Inflammatory macrophage treated with lipopolysaccharide for 1 hour (primary cell): ENCODE results near the gene APC.

Experiments used
- DNase-seq, 2 donors: peaks; one replicate each; pipeline ENCODE4 v3.0.0-alpha.2; 2020 to 2022

APC gene

DNA sequence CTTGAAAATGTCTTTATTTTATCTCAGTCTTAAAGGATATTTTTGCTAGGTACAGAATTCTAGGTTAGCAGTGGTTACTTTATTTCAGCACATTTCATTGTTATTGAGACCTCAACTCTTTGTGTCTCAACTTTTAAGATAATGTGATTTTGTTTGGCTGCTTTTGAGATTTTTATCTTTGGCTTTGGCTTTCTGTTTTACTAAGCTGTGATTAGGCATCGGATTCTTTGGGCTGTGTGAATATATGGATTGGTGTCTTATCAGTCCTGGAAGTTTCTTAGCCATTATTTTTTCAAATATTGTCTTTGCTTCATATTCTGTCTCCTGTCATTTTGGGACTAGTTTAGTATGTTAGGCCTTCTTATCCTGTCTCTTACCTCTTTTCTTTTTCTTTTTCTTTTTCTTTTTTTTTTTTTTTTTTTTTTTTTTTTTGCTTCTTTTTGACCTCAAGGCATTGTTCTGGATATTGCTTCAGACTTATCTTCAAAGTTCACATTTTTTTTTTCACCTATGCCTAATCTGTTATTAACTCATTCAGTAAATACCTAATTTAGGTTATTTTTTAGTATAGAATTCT is 20.1 kb upstream of the APC start:
- no peak for DNase-seq

DNA sequence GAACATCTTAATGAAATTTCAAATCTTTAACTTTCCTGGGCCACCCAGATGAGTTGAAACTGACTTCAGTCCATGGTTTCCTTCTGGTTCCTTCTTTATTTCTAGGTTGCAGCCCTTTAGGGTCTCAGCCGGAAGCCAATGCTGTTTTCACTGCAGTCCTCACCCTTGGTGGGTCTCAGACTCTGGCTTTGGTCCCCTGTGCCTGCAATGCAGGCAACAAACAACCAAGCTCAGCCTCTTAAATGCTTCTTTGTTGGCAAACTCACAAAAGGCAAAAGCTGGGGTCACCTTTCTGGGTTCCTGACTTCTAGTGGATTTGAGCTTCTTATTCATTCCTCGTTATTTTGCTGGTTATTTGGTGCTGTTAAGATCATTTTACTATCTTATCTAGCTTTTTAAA is 19.3 kb upstream of the APC start:
- no peak for DNase-seq

DNA sequence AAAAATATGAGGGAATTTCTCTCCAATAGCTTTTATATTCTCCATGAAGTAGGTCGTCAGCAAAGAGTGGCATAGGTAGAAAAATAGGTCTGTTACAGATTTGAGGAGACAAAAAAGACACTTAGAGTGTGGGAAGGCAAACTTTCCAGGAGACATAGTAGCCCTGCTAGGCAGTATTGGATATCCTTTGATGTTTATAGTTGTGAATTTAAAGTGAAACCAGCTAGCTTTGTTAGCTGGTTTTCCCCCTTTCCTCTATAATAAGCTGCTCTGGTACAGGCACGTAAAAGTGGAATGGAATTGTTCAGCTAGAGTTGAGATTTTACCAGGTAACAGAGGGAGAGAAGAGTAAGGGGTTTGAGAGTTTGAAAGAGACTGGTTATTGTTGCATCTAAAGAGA is 17.1 kb upstream of the APC start:
- no peak for DNase-seq

DNA sequence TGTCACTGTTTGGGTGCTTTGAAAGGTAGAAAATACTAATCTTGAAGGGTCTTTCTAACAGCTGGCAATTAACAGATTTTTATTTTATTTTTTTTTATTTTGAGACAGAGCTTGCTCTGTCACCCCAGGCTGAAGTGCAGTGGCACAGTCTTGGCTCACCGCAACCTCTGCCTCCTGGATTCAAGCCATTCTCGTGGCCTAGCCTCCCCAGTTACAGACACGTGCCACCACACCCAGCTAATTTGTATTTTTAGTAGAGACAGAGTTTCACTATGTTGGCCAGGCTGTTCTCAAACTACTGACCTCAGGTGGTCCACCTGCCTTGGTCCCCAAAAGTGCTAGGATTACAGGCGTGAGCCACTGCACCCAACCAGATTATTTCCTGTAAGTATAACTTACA is 12.8 kb upstream of the APC start:
- no peak for DNase-seq

DNA sequence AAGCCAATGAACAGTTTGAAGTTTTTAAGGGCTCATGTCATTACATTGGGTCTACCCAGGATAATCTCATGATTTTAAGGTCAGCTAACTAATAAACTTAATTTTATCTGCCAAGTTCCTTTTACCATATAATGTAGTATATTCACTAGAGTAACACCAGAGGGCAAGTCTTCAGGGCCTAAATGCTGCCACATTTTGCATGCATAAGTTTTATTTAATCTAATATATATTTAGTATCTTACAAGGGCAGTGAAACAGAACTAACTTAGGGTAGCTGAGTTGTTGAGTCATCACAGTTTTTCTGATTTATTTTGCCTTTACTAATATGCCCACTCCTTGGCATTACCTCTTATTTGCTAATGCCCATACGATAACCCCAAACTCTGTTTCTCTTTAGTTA is 8.1 kb upstream of the APC start:
- no peak for DNase-seq

DNA sequence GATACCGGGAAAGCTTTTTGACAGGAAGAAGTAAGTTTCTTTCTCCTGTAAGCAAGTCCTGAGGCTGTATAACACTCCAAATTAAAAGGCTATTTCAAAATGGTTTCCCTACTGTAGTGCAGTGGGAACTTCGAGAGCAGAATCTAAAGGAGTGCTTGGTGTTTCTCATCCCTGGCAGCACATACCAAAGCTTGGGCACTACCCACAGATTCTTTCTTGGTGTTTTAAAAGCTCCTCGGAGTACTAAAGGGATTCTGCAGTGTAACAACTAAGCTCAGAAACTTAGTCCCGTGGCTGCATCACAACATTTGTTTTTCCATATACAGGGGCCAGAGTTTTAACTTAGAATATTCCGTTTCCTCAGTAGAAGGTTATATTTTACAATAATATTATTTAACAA is 5.6 kb upstream of the APC start:
- no peak for DNase-seq

DNA sequence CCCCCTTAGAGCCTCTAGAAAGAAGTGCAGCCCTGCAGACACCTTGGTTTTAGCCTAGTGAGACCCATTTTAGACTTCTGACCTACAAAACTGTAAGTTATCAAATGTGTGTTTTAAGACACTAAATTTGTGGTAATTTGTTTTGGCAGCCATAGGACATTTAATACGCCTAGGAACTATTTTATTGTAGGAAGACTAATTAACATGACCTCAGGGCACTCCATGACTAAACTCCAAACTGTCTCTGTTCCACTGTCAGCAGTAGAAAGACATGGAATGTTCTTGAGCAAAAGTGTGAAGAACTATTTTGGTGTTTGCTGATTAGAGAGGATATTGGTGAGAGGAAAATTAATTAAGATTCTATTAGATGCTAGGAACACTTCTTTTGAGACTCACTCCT is 4.1 kb upstream of the APC start:
- DNase-seq, result no peak

DNA sequence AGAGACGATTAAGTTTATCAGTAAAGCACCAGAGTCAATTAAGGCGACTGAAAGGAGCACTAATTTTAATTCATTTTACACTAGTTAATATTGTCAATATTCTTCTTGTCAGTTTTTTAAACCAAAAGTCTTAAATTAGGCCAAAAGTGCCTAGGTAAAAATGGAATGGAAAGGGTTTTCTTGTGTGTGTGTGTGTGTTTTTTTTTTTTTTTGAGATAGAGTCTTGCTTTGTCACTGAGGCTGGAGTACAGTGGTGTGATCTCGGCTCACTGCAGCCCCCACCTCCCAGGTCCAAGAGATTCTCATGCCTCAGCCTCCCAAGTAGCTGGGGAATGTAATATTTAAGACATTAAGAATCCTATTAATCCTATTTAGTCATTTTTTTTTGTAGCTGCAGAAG is 3.1 kb upstream of the APC start:
- no peak for DNase-seq

DNA sequence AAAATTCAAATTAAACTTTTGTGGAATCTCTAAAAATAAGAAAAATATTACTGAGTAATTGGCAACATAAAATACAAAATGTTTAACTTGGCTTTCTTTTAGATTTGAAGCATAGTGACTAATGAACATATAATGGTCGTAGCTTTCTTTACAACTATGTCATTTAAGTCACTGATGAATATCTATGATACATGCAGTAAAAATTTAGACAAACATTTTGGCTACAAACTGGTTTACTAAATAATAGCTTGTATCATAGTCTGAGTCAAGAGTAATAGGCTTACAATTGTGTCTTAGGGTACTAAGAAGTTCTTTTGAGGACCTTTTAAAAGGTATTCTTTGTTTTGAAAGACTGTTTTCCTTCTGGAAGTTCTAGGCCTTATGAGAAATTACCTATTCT is 2.0 kb upstream of the APC start:
- no peak for DNase-seq

DNA sequence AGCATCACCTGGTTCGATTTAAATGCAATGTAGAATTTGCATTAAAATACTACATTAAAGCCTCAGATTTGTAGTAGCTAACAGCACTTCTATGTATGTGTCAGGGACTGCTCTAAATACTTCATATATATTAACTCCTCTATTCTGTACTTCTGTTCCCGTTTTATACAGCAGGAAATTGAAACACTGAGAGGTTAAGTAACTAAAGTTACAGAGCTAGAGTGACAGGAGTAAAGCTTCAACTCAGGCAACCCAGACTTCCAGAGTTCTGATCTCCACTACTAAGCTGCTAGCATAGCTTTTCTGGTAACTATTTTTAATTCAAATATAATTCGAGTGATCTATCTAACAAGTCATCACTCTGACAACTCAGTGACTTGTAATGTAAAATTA is 619 bp upstream of the APC start:
- DNase-seq, result peak; percentile 37 to 49

DNA sequence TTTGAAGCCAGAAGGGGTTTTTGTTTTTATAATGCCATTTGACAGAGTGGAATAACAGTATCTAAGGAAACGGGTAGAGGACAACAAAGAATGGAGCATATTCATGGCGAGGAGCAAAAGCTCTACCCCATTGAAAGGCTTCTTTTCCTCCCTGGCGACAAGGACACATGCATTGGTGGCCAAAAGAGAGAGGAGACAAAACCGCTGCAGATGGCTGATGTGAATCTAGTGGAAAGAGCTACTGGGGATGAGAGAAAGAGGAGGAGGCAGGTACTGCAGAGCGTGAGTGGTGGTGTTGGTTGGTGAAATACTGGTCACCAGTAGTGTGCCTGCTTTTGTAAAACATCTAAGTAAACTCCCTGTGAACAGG is 491 bp downstream of the APC start:
- DNase-seq, result no peak

DNA sequence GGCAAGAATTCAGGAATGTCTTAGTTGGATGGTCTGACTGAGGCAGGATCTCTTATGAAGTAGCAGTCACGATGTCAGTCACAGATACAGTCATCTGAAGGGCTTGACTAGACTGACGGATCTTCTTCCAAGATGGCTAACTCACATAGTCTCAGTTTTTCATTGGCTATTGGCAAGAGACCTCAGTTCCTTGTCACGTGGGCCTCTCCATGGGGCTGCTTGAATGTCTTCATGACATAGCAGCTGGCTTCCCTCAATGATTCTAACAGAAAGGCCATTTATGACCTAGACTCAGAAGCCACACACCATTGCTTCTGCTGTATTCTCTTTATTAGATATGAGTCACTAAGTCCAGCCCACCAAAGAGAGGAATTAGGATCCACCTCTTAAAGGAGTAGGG is 4.7 kb downstream of the APC start:
- no peak for DNase-seq

DNA sequence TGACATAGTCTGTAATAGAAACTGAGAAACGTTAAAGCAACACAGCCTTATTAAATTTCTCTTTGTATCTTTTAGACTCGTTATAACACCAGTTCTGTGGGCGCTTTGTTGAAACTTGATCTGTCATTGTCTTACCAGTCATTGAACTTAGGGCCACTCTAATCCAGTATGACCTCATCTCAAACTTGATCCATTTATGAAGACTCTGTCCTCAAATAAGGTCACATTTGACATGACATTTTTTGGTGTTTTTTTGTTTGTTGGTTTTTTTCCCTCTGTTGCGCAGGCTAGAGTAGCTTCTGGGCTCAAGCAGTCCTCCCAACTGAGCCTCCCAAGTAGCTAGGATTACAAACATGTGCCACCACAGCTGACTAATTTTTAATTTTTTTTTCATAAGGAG is 5.9 kb downstream of the APC start:
- no peak for DNase-seq

DNA sequence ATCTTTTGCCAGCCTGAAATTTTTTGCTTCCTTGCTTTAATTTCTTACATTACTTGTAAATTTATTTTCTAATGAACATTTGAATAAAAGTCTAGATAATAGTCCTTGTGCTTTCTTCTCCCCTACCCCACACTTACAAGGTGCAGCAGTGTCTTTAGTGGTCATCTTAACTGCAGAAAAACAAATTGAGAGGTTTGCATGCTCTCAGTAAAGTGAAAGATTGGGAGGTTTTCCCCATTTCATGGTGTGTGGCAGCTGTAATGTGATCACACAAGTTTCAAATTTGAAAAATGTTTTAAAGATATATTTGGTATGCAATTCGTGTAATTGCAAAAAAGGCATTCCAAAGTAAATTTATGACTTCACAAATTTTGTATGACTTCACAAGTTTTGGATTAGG is 14.7 kb downstream of the APC start:
- no peak for DNase-seq

DNA sequence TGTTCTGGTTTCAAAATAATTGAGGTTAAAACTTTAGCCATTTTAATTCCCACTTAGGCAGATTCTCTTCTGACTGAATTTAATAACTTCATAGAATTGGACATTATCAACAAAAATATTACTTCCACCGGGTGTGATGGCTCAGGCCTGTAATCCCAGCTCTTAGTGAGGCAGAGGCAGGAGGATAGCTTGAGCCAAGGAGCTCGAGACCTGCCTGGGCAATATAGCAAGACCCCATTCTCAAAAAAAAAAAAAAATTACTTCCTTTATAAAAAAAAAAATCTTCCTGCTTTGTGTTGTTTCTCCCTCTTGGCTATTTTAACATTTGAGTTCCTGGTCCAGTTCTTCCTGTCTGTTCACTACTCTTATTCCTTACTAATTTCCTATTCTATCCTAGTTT is 18.0 kb downstream of the APC start:
- DNase-seq, result no peak

DNA sequence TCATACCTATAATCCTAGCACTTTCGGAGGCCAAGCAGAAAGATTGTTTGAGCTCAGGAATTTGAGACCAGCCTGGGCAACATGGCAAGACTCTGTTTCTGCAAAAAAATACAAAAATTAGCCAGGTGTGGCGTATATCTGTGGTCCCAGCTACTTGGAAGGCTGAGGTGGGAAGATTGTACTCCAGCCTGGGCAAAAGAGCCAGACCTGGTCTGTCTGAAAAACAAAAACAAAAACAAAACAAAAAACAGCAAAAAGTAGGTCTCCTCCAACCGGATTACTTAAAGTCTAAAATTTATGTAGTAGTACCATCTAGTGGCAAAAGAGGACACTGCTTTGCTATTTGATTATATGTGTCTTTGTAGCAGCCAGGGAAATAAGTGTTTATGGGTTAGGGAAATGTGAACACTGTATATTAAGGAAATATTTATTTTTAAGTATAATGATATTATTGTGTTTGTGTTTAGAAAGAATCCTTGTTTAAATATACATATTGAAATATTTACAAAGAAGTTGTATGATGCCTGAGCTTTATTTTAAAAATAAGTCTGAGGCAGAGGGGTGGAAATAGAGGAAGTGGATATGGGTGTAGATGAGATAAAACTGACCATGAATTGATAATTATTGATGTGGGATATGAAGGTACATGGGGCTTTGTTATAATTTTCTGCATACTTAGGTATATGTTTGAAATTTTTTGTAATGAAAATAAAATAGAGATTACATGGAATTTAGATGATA is 20.0 kb downstream of the APC start:
- peak; percentile 50 to 90 for DNase-seq

DNA sequence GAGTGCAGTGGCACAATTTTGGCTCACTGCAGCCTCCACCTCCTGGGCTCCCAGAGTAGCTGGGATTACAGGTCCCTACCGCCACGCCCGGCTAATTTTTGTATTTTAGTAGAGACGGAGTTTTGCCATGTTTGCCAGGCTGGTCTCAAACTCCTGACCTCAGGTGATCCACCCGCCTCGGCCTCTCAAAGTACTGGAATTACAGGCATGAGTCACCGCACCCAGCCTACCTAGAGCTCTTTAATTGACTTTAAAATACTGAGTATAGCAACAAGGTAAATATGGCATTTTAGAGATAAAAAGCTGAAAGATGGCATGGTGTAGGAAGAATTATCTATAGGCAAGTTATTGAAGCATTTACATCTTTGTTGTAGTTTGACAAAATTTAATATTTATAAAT is 21.0 kb downstream of the APC start:
- DNase-seq, result no peak

DNA sequence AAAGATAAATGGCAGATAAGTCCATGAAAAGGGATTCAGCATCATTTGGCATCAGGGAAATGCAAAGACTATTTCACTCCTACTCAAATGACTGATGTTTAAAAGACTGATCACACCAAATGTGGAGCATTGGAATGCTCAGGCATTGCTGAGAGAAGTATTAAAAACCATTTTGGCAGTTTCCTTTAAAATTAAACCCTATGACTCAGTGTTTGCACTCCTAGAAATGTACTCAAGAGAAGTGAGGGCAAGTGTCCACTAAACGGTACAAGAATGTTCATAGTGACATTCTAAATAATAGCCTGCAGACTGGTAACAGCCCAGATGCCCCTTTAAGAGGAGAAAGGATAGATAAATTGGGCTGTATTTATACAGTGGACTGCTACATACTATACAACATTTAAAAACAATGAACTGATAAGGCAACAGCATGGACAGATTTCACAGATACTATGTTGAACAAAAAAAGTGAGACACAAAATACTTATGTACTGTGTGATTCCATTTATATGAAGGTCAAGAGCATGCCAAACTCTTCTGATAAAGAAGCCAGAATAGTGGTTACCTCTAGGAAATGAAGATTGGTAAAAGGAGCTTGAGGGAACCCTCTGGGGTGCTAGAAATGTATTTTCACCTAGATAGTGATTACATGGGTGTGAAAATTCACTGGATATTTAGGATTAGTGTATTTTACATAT is 24.6 kb downstream of the APC start:
- no peak for DNase-seq

DNA sequence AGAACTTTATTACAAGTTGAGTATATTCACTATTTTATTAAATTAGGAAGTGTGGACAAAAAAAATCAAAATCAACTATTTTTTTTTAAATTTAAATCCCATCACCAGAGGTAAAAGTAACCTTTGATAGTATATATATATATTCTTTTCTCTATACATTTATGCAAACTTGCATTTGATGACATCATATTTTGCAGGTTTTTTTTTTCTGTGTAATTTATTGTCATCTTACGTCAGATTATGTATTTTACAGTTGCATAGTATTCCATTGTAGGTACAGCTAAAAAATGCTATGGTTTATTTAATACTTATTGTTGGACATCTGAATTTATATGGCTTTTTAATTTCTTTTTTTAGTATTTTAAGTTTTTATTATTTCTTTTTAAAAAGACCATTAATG is 25.5 kb downstream of the APC start:
- no peak for DNase-seq

DNA sequence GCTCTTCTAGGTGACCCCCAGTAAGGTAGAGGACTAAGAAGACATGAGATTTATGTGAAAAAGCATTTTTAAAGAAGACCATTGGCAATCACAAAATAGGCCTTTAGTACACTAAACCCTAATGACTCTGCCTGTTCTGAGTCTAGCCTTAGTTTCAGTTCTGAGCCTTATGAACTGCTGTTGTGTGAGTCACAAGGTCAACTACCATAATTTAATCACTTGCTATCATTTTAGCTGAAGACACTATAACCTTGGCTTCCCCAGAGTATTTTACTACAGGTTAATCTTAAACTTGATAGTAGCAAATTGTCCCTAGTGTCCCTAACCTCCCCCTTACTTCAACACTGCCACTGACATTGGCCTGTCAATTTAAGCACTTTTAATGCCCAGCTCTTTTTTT is 34.4 kb downstream of the APC start:
- no peak for DNase-seq

DNA sequence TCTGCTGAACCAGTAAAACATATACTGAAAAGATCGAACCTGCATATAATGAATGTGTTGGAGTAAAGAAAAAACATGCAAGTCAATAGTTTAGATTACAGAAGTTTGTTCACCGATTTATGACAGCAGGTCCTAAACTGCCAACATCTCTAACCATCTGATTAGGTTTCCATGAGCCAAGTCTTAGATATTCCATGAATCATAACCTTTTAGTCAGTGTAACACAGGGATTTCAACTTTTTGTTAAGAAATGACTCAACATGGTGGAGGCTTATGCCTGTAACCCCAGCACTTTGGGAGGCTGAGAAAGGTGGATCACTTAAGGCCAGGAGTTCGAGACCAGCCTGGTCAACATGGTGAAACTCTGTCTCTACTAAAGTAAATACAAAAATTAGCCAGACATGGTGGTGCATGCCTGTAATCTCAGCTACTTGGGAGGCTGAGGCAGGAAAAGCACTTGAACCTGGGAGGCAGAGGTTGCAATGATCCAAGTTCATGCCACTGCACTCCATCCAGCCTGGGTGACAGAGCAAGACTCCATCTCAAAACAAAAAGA is 38.7 kb downstream of the APC start:
- DNase-seq, result no peak

DNA sequence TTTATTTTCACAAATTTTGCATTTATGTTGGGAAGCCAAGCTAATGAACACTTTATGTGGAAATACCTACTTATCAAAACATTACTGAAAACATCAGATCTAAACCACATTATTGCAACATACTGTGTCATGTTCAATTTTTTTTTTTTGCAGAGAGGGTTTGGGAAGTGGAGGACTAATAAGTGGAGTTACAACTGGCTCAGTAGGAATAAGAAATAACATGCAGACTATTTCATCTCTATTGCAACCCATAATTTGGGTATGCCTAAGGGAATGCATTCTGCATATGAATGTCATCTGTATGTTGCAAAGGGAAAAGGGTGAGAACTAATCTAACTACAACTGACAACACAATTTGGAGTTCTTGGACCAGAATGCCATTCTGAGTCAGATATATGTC is 41.8 kb downstream of the APC start:
- peak; percentile 14 to 21 for DNase-seq

DNA sequence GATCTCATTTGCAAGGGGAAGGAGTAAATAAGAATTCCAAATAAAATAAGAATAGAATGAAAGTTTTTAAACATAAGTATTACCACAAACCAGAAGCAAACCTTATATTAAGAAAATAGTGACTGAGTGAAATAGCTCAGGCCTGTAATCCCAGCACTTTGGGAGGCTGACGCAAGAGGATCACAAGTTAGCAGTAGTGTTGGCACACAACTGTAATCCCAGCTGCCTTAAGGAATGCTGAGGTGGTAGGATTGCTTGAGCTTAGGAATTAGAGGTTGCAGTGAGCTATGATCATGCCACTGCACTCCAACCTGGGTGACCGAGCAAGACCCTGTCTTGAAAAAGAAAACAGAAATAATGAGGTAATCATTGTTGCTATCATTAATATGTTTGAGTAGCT is 47.0 kb downstream of the APC start:
- no peak for DNase-seq

DNA sequence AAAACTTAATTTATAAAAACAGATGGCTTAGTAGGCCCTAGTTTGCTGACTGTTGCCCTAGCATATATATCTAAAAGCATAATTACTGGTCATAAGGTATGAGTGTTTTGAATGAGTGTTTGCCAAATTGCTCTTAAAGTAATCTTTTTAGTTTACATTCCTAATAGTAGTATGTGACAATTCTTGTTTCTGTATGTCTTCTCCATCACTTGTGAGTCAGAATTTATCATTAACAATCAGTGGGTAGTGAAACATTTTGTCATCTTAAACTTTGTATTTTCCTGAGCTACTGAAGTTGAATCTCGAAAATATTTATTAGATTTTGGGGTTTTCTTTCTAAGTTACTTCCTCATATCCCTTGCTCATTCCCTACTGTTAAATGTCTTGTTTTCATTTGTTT is 49.6 kb downstream of the APC start:
- no peak for DNase-seq
